Measurements from ENCODE around the gene PLCB1. TPM values are rescaled to one million over a fixed set of nuclear protein-coding genes. Genes with fewer than 3 reads are reported as not detected.

PLCB1 gene
- total RNA-seq, 6 experiments from 2014 or later, result 17.2 to 25.7 (median 23.1) TPM

DNA sequence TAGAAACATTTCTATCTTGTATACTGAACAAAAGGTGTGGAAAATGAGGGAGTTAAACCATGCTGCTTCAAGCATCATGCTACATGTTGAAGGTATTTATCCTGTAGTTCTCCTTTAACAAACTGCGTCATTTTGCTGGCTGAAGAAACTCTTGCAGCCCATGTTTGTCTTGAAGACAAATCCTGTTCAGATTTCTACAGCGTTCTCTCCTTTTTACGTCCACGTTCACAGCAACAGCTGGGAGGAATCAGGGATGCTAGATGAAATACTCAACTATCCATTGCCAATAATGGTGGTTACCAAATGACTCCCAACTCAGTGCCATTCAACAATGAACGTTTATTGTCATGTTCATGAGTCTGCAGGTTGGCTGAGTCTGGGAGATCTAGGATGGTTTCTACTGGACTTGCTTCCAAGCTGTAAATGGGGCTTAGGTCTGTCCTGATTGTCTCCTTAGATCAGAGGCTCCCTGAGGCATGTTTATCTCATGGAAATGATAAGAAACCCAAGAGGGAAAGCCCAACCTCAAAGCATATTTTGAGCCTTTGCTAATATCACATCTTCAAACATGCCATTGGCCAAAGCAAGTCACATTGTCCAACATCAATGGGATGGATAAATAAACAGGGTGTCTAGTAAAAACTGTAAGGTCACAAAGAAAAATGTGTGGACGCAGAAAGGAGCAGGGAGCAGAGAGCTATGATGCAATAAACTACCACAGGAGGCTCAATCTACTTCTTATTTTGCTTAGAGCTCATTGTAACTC lies 2.7 kb upstream of the PLCB1 start:
- TF ChIP-seq, protein P1, sequence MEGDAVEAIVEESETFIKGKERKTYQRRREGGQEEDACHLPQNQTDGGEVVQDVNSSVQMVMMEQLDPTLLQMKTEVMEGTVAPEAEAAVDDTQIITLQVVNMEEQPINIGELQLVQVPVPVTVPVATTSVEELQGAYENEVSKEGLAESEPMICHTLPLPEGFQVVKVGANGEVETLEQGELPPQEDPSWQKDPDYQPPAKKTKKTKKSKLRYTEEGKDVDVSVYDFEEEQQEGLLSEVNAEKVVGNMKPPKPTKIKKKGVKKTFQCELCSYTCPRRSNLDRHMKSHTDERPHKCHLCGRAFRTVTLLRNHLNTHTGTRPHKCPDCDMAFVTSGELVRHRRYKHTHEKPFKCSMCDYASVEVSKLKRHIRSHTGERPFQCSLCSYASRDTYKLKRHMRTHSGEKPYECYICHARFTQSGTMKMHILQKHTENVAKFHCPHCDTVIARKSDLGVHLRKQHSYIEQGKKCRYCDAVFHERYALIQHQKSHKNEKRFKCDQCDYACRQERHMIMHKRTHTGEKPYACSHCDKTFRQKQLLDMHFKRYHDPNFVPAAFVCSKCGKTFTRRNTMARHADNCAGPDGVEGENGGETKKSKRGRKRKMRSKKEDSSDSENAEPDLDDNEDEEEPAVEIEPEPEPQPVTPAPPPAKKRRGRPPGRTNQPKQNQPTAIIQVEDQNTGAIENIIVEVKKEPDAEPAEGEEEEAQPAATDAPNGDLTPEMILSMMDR (IDR thresholded peaks at IDR 0.05), result no peak
- peaks cover 5% of the 10 kb centered on the region for H3K27me3 Mint-ChIP-seq (ENCODE audit: insufficient read depth)
- no peaks in the 10 kb centered on the region for H3K9me3 Mint-ChIP-seq
- peak; percentile 16 for DNase-seq
- H3K27ac Mint-ChIP-seq, result no peak overlapping the region
- H3K4me1 Mint-ChIP-seq (ENCODE audit: low read depth), result peaks cover 42% of the 10 kb centered on the region
- no peak overlapping the region for H3K4me3 Mint-ChIP-seq
- H3K36me3 Mint-ChIP-seq (ENCODE audit: low read depth), result no peaks in the 10 kb centered on the region

GRCh38 chr20:8130840-8131526 lies 1.1 kb upstream of the PLCB1 start:
- TF ChIP-seq, protein P1 (IDR thresholded peaks at IDR 0.05), result no peak
- Mint-ChIP-seq H3K36me3 (ENCODE audit: low read depth) (no peaks in the 10 kb centered on the region), H3K4me1 (ENCODE audit: low read depth) (peaks cover 46% of the 10 kb centered on the region), H3K9me3 (no peaks in the 10 kb centered on the region), H3K27me3 (ENCODE audit: insufficient read depth) (peaks cover 5% of the 10 kb centered on the region), H3K4me3 (peak overlapping the region; percentile 88), H3K27ac (no peak overlapping the region)
- DNase-seq, result no peak

- peaks cover 44% of the 10 kb centered on the region for H3K4me1 Mint-ChIP-seq (ENCODE audit: low read depth)
- H3K36me3 Mint-ChIP-seq (ENCODE audit: low read depth), result no peaks in the 10 kb centered on the region
- TF ChIP-seq, protein P1 (IDR thresholded peaks at IDR 0.05), result no peak
- DNase-seq, result no peak
- H3K27ac Mint-ChIP-seq, result peak overlapping the region; percentile 10; the same call in 1 of the 2 replicates
- H3K4me3 Mint-ChIP-seq, result peak overlapping the region; percentile 93
- H3K27me3 Mint-ChIP-seq (ENCODE audit: insufficient read depth), result peaks cover 3% of the 10 kb centered on the region
- H3K9me3 Mint-ChIP-seq, result no peaks in the 10 kb centered on the region
Observed at GRCh38 chr20:8132484-8133309, 631 bp downstream of the PLCB1 start.

- H3K27ac Mint-ChIP-seq, result peak overlapping the region; percentile 10; the same call in 1 of the 2 replicates
- TF ChIP-seq, protein P1 (IDR thresholded peaks at IDR 0.05), result no peak
- H3K9me3 Mint-ChIP-seq, result no peaks in the 10 kb centered on the region
- peak overlapping the region; percentile 93 for H3K4me3 Mint-ChIP-seq
- no peaks in the 10 kb centered on the region for H3K36me3 Mint-ChIP-seq (ENCODE audit: low read depth)
- peaks cover 3% of the 10 kb centered on the region for H3K27me3 Mint-ChIP-seq (ENCODE audit: insufficient read depth)
- DNase-seq, result no peak
- peaks cover 50% of the 10 kb centered on the region for H3K4me1 Mint-ChIP-seq (ENCODE audit: low read depth)
Observed at GRCh38 chr20:8133310-8133768, 1.3 kb downstream of the PLCB1 start.

DNA sequence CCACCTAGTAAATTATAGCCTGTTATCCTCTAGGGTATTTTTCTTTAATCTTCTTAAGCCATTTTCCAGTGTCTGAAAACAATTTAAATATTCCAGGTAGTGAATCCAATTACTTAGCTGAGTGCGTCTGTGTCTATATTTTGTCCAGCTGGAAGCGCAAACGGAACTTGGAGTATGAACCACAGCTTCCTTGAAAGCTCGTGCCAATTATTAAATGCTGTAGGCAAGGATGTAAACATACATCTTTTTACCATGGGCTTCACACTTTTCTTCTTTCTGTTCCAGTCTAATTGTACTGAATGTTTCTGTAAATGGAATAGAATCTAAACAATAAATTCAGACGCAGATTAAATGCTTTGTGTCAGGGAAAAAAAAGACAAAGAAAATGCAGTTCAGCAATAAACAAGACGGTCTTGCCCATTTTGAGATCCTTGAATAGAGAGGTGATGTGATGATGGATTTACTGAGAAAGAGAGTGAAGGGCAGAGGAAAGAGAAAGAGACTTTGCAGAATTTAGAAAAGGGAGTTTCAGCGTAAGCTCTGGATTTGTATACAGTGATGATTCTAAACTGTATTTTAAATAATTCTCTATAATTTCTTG lies 1.9 kb downstream of the PLCB1 start:
- peak overlapping the region; percentile 93 for H3K4me3 Mint-ChIP-seq
- no peak for DNase-seq
- H3K4me1 Mint-ChIP-seq (ENCODE audit: low read depth), result peaks cover 51% of the 10 kb centered on the region
- peaks cover 3% of the 10 kb centered on the region for H3K27me3 Mint-ChIP-seq (ENCODE audit: insufficient read depth)
- TF ChIP-seq, protein P1 (IDR thresholded peaks at IDR 0.05), result no peak
- no peak overlapping the region for H3K27ac Mint-ChIP-seq
- H3K9me3 Mint-ChIP-seq, result no peaks in the 10 kb centered on the region
- no peaks in the 10 kb centered on the region for H3K36me3 Mint-ChIP-seq (ENCODE audit: low read depth)

Measured in HFFc6 (cell line).